ENCODE measurements around the gene RBFOX2.

GRCh38 chr22:35758394-35758793 lies 270.2 kb downstream of the RBFOX2 start:
- TF ChIP-seq CTCF (IDR thresholded peaks at IDR 0.05) (no peak), EZH2 (IDR thresholded peaks at IDR 0.05; ENCODE audit: borderline replicate concordance, insufficient read depth, low read depth, low read length, poor library complexity, severe bottlenecking) (no peak)

All from B cell (primary cell).